Amygdala (tissue), 56 donors: Measurements from ENCODE around the gene NPTX1.

Experiments used
- DNase-seq, 56 donors: peaks; one replicate each; lab custom pipeline; 2025; lab: John Stamatoyannopoulos, UW

NPTX1 gene

DNA sequence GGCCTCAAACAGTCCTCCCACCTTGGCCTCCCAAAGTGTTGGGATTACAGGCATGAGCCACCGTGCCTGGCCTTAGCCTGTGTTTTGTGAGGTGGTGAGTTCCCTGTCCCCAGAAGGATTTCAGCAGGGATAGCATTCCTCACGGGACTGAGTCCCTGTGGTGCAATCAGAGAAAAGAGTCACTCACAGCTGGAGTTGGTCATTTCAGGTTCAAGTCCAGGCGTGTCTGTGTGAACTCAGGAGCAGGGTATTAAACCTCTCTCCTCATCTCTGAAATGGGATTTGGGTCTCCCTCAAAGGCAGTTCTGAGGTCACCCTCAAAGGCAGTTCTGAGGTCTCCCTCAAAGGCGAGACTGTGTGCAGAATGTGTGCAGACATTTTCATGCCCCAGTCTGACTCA, 28.6 kb downstream of the NPTX1 start:
- no peak for DNase-seq

DNA sequence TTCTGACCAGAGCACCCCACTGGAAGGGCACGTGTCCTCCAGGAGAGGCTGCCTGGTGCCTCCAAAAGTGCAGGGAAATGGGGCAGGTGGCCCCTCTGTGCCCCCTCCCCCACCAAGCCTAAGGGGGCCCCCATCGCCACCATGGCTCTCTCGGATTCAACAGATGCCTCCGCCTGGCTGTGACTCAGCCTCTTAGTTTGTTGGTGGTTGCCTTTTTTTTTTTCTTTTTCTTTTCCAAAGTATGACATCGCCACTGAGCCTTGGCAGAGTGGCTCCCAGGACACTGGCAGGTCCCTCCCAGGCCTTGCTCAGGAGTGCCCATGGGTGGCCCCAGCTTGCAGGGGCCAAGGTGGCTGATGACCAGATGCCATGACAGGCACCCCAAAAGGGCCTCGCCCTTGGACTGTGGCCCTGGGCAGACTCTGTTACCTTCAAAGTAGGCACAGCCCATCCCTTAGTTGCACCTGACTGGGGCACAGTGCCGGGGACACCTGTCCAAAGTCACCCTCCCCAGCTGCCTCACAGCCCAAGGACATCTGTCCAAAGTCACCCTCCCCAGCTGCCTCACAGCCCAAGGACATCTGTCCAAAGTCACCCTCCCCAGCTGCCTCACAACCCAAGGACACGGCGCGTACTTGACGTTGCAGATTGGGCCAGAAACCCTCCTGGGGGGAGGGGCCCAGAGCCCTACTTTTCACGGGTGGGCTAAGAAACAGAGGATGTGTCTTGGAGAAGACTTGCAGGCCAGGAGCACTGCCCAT, 29.6 kb downstream of the NPTX1 start:
- peak in 4 of 56 donors; percentile 22 to 51 (median 24) for DNase-seq

DNA sequence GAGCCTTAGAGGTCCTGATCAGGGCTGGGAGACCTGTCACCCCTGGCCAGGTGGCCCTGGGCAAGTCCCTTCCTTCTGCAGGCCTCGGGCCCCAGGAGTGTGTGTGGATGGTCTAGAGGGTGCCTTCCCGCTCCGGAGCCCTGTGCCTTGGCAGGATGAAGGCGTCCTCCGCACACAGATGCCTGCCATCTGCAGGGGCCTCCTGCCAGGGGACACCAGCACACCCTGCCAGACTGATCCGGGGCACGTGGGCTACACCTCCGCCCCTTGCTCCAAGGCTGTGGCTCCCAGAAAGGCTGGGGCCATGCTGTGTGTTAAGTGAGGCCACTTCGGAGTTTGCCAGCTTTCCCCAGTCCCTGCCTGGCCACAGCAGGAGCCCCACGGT, 30.7 kb downstream of the NPTX1 start:
- DNase-seq: peak in 5 of 56 donors; percentile 29 to 54 (median 44)

DNA sequence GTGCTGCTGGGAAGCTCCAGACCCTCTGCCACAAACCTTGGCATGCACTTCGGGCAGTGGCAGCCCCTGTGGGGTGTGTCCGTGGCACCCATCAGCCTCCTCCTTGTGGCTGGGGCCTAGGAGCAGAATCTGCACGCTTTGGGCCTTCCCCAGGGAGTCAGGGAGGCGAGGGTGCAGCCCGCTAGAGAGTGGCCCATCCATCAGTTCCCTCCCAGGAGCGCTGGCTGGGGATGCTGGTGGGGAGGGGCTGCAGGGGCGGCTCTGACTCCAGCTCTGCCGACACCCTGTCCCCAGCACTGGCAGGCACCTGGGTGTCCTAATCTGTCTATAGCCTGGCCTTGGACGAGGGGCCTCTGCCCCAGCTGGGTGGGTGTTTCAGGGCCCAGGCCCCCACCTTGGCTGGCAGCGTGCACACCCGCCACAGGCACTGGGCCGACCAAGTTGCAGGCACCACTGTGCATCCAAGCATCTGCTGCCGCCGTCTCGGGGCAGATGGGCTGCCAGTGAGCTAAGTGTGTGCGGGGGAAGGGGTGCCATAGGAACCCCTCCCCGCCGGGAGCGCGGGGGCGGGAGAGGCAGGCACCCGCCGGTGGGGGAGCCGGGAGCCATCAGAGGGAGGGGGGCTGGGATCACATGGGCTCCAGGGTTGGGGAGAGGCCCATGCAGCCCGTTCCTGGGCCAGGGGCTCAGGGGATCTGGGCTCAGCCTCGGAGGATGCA, 31.2 kb downstream of the NPTX1 start:
- peak in 25 of 56 donors; percentile 17 to 71 (median 50) for DNase-seq

DNA sequence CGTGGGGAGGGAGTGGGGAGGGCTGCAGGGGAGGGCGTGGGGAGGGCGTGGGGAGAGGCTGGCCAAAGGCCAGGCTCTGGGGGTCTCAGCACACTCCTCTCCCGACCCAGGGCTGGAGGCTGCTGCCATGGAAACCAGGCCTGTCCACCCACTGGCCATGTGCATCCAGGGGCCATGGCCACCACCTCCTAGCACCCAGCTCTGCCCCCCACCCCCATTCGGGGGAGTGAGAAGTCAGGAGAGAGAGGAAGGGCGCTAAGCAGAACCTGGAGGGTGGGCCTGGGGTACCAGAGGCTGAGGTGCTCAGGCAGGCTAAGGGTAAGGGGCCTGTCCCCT, 31.8 kb downstream of the NPTX1 start:
- DNase-seq: no peak

DNA sequence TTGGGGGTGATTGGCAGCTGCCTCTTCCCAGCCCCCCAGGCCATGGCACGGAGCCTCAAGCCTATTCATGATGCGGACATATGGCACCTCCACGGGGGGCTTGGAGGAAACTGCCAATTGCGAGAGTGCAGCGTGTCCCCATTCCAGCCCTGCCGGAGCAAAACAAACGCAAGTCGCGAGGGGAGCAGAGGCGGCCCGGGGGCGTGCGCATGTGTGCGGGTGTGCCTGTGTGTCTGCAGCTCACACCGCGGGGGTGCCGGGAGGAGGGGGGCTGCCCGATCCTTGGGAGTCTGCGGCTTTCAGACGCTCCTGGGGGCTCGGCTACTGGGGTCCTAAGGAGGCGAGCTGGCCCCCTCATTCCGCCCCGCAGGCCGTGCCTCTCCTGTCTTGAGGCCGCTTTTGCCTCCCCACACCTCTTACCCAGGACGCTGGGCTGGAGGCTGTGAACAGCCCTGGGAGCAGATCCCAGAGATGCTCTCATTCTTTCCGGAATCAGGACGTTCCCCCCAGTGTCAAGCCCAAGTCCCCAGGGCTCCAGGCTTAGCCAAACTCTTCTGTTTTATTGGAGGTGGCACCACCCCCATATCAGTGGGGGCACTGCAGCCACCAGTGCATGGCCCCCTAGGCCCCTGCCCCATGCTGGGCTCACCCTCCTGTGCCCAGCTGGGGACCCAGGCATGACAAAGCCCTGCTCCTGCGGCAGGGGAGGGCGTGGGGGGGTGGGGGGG, 32.3 kb downstream of the NPTX1 start:
- DNase-seq: peak in 1 of 56 donors; percentile 20

DNA sequence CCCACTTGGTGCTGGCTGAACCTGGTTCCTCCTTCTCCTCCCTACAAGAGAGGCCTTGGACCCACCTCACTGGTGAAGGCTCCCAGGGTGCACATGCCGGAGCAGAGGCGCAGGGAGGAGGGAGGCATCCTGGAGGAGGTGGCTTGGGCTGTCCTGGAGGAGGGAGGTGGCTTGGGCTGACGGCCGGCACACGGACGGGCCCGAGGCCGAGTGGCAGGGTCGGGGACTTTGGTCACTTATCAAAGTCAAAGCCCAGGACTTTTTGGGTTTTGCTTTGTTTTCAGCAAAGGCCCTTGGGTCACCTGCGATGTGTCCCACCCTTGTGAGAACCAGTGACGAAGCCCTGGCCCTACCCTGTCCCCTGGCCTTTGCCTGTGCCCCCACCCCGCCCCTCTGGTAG, 32.9 kb downstream of the NPTX1 start:
- DNase-seq: no peak

DNA sequence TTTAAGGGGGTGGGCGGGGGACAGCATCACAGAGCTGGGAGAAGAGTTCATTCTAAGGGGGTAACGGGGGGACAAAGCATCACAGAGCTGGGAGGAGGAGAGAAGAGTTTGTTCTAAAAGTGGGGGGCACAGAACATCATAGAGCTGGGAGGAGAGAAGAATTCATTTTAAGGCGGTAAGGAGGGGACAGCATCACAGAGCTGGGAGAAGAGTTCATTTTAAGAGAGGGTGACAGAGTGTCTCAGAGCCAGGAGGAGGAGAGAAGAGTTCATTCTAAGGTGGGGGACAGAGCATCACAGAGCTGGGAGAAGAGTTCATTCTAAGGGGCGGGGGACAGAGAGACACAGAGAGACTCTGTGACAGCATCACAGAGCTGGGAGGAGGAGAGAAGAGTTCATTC, 33.6 kb downstream of the NPTX1 start:
- DNase-seq: no peak

DNA sequence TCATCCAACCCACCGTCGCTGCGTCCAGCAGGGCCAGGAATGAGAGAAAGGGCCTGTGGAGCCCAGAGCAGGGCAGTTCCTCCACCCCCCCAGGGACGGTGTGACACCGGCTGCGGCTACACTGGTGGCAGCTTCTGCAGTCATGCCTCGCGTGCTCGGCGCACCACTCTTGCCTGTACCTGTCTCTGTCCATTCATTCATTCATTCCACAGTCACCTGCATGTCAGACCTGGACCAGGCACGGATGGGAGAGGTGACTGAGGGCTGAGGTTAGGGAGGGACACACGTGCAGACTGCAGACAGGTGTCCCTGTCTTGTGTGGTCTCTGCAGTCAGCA, 34.1 kb downstream of the NPTX1 start:
- no peak for DNase-seq

DNA sequence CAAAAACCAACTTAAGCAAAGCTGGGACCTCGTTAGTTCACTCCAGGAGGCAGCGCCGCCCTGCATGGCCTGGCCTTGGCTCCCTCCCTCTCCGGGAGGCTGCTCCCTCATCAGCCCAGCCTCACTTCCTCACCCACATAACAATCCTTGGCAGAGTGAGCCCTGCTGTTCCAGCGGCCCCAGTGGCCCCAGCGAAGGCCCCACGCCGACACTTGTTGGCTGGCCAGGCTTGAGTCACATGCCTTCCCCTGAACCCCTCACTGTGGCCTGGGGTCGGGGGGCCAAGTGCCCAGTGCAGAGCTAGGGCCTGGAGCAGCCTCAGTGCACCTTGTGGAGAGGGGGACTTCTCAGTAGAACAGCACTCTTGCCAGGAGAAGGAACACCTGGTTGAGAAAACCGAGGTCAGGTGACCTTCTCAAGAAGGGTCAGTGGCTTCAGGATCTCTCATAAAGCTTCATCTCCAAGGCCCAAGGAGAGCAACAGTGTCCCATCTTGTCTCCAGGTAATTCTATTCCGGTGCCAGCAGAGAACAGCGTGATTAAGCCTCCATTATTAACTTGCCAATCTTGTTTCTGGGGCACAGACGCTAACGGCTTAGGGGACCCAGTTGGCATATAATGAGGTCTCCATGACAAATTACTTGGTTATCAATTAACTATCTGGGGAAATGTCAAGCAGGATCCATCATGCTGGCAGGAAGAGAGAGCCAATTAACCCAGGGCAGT, 34.6 kb downstream of the NPTX1 start:
- DNase-seq: no peak

DNA sequence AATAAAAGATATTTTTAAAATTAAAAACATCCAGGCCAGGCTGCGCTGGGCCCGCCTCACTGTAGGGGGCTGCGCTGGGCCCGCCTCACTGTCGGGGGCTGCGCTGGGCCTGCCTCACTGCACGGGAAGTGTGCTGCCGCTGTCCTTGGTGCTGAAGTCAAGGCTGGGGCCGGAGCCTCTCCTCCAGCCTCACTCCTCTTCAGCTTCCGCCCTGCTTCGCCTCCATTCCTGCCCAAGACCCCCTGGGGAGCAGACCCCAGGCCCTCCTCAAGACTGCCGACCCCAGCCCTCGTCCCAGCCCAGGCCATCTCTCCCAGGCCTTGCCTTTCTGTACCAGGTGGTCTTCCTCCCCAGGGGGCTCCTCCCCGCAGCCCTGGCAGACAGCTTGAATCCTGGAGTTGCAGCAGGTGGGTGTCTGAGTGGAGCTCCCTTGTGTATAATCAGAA, 35.3 kb downstream of the NPTX1 start:
- DNase-seq: peak in 1 of 56 donors; percentile 16

DNA sequence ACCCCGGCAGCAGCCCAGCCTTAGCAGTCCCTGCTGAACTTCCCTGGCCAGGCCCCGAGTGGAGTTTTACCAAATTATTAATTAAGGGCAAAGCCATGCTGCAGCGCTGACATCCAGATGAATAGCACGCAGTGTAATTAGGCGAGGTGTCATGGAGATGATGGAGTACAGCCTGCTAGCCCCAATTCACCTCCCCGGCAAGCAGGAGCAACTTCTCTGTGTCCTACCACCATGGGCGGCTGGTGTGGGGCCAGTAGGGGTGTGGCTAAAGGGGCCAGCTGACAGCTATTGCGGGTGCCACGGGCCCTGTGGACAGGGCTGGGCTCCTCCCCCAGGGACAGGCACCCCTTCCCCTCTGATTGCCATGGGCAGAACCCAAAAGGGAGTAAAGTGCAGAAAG, 36.9 kb downstream of the NPTX1 start:
- no peak for DNase-seq

DNA sequence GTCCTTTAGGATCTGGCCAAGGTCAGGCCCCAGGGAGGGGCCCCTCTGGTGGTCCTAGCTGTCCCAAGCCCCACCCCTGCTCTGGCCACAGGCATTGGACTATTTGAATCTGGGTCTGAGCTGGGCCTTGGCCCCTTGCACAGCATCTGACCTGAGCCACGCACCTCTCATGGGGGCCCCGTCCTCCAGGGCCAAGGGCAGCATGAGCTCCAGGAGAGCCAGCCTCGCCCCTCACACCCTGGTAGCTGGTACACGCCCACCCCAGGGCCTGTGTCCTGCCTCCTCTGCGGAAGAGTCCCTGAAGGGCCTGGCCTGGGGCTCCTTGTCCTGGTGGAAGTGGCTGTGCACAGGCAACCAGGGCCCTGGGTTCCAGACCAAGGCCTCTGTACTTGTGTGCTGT, 37.6 kb downstream of the NPTX1 start:
- DNase-seq: no peak

DNA sequence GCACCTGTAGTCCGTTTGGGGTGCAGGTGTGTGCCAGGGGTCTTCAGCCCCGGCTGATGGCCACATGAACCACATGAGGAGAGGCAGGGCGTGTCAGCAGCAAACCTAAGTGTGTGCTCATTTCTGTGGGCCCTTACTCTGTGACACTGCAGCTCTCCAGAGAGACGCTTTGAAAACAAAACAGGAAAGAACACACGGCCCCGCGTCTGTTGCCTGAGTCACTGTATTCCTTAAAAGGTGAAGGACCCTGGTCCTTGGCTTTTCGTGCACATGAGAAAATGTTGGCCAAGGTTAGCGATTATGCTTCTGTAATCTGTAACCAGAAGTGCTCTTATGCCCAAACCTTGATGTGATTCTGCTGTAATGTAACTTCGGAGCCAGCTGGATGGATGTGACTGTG, 38.9 kb downstream of the NPTX1 start:
- no peak for DNase-seq

DNA sequence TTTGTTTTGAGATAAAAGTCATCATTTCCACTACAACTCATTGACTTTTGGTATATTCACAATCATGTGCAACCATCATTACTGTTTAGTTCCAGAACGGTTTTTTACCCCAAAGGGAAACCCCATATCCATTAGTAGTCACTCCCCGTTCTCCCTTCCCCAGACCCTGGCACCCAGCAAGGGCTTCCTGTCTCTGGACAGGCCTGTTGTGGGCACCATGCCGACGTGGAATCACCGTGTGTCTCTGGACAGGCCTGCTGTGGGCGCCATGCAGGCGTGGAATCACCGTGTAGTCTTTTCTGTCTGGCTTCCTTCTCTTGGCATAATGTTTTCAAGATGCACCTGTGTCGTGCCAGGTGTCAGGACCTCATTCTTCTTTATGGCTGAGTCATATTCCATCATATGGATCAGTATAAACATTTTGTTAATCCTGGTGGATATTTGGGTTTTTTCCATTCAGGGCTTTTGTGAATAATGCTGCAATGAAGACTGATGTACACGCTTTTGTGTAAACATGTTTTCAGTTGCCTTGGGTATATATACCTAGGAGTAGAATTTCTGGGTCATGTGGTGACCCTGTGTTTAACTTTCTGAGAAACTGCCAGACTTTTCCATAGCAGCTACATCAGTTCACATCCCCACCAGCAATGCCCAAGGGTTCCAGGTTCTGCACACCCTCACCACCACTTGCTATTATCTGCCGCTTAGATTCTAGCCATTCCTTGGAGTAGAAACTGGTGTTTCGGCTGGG, 42.3 kb downstream of the NPTX1 start:
- no peak for DNase-seq

DNA sequence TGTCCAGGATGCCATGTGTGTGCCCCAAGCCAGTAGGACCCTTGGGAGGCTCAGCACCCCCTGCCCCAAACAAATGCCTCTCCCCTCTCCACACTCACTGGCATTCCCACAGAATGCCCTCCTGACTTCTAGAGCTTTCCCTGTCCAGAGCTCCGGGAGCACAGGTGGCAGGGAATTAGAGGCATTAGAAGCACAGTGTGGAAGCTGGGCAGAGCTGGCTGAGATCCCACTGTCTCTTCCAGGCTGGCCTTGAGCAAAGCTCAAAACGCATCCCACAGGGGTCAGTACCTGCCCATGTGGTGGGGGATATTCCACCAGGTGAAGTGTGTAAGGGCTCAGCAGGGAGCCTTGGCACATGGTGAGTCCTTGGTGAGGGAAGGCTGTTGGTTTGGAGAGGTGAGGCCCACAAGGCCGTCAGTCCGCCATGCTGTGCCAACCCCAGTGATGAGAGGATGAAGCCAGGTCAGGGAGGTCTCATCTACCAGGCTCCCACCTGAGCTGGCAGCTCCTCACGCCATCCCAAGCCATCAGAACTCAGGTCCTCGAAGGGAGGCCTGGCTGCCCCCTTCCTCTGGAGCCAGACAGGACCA, 43.4 kb downstream of the NPTX1 start:
- DNase-seq: no peak

DNA sequence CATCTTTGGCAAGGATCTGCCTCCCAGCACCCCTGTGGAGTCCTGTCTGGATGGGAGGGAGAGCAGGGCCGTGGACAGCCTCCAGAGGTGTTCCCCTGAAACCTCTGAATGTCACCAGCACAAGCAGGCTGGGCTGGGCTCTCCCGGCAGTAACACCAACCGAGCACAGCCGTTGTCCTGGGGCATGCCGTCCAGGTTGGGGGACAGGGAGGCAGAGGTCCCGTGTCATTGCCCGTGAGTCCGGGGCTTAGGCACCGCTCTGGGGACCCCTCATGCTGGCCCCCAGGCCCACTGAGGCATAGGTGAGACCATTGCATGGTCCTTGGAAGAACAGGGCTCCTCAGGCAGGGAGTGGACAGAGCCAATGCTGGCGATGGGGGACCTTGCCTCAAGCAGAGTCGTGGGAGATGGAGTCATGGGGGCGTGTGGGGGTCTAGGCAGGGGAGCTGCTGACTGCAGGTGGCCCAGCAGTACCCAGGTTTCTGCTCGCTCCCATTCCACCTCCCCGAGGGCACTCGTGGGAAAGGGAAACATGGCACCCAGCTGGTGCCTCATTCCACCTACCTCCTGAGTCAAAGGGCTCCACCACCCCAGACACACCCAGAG, 44.0 kb downstream of the NPTX1 start:
- DNase-seq: no peak

DNA sequence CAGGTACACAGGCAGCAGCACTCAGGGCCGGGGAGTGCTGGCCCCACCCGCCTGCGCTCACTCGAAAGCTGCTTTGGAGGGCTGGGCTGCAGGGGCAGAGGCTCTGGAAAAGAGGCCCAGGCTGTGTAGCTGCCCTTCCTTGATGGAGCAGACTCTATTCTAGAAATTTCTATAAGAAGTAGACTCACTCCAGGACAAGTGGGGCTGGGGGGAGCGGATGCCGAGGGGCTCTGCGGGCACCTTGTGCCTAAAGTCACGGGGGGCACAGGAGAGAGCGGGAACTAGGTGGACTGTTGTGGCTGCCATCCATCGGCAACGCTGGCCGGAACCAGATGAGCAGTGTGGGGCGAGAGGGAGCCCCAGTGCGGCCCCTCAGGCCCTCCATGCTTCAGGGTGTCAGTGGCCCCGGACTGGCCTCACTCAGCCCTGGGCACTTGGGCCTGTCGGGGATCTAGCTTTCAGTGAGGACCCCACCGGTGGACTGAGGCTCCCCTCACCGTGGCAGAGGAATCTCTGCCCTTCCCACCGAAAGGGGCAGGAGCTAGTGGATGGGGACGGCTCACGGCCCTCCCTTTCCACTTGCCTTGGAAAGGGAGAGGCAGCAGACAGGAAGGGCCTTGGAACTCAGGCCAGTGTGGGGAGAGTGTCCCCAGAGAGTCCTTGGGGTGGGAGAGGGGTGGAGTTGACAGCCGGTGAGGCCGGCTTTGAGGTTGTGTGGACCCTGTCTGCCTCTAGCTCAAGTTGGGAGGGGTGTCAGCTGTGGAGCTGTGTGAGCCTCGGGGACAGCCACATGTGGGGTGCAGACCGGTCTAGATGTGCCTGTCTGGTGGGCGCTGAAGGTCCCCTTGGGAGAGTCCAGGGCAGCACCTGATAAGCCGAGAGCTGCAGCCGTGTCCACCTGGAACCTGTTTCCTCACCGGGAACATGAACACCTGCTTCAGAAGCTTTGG, 44.9 kb downstream of the NPTX1 start:
- no peak for DNase-seq
